K562 (cell line): ENCODE measurements around the gene PIGB. TPM values are rescaled to one million over a fixed set of nuclear protein-coding genes. Genes with fewer than 3 reads are reported as not detected.

Source experiments
- ETV1 ChIP-seq: fragments of 450-650 bp; conservative IDR thresholded peaks from 2 replicates; pipeline ENCODE4 v1.6.1; 2016; ENCODE audit warnings: missing genetic modification characterization, control low read depth, low read depth, missing compliant biosample characterization
- HIVEP1 ChIP-seq: fragments of 250-450 bp; sonication (Bioruptor Pico); IDR thresholded peaks from 2 replicates; pipeline ENCODE4 v1.4.0; 2020; ENCODE audit warnings: mild to moderate bottlenecking
- SRF ChIP-seq, 2 experiments: fragments of 250-450, 450-650 bp in 1 of 2; sonication (Bioruptor Pico) in 1 of 2; sonication (generic) in 1 of 2; formaldehyde crosslinking; IDR thresholded peaks; 2 replicates each; pipeline versions ENCODE4 v1.5.0 to v1.5.1; 2020 to 2022; ENCODE audit warnings: mild to moderate bottlenecking in 1 of 2, missing genetic modification reagents in 1 of 2
- TARDBP ChIP-seq: fragments of 450-650 bp; IDR thresholded peaks from 2 replicates; pipeline ENCODE4 v1.6.1; 2016
- U2AF2 ChIP-seq: fragments of 200-400 bp; formaldehyde crosslinking; optimal IDR thresholded peaks from 2 replicates; pipeline ENCODE3; 2017; ENCODE audit warnings: low read depth, mild to moderate bottlenecking, low read length
- ZNF23 ChIP-seq: fragments of 250-450 bp; sonication (Bioruptor Pico); IDR thresholded peaks from 2 replicates; pipeline ENCODE4 v1.4.0; 2020; ENCODE audit warnings: mild to moderate bottlenecking
- polyA plus RNA-seq, 8 experiments: library from polyadenylated mRNA; depleted of rRNA in 4 of 8; stranded (reverse) in 5 of 8; unstranded in 3 of 8; fragments of >200 nt; fragmentation: Nextera tagmentation in 2 of 8; fragmentation: Illumina TruSeq in 1 of 8; extraction: Ambion mirVana in 2 of 8; extraction: Trizol in 1 of 8; gene quantifications; 2 replicates each; pipeline versions ENCODE4 v1.2.1 to v1.2.3, GENCODE V29; 2011 to 2014; ENCODE audit warnings: inconsistent platforms in 1 of 8, missing spikeins in 1 of 8
- total RNA-seq, 7 experiments: library from RNA; depleted of rRNA in 6 of 7; stranded (reverse); fragments of >200 nt in 6 of 7; fragmentation: Illumina TruSeq in 2 of 7; extraction: Trizol in 2 of 7; gene quantifications; 2 replicates each; pipeline versions ENCODE4 v1.2.1 to v1.2.3, GENCODE V29; 2011 to 2021; ENCODE audit warnings: low replicate concordance in 1 of 7
- TF ChIP-seq, protein P1 (sequence below): fragments of 450-650 bp; IDR thresholded peaks from 2 replicates; pipeline ENCODE4 v1.6.1; 2016; ENCODE audit warnings: low read depth
- TF ChIP-seq, protein P2 (sequence below): fragments of 250-450 bp; sonication (Bioruptor Pico); IDR thresholded peaks from 2 replicates; pipeline ENCODE4 v1.8.0; 2021; ENCODE audit warnings: moderate library complexity, mild to moderate bottlenecking, inconsistent platforms
- TF ChIP-seq, protein P3 (sequence below): fragments of 450-650 bp; IDR thresholded peaks from 2 replicates; pipeline ENCODE4 v1.6.1; 2016; ENCODE audit warnings: missing biosample characterization, missing genetic modification characterization
- TF ChIP-seq, protein P4 (sequence below): fragments of 250-450 bp; sonication (Bioruptor Pico); IDR thresholded peaks from 2 replicates; pipeline ENCODE4 v1.5.0; 2021

The PIGB gene
- total and polyA plus RNA-seq, 9 of the 15 experiments (the other 6 are each of a cell fraction or from before 2014, with no cell fraction given), result 9.9 to 32.3 (median 18.2) TPM

DNA sequence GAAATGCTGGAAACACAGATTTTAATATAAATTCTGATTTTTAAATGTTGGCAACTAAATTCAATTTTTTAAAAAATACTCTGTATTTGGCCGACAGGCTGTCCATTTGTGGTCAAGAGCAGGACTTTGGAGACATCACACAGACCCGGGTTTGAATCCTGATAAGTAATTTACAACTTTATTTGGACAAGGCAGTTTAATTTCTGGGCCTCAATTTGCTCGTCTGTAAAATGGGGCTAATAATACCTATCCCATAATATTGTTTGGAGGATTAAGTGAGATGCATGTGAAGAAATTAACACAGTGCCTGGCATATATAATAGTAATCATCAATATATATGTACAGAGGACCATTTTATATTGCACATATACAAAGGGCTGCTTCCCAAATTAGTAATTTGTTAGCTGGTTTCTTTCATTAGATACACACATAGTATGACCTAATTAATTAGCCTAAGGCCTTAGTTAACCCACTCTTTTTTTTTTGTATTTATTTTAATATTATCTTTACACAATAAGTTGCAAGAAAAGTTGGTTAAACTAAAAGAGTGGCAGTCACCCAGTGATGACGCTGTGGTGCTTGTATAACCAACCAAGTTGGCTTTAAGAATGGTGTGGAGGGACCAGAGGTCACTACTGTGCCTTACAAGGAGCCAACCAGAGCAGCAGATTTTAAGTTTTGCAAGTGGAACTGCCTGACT, 665 bp downstream of the PIGB start (continued):
- TF ChIP-seq, protein P1, sequence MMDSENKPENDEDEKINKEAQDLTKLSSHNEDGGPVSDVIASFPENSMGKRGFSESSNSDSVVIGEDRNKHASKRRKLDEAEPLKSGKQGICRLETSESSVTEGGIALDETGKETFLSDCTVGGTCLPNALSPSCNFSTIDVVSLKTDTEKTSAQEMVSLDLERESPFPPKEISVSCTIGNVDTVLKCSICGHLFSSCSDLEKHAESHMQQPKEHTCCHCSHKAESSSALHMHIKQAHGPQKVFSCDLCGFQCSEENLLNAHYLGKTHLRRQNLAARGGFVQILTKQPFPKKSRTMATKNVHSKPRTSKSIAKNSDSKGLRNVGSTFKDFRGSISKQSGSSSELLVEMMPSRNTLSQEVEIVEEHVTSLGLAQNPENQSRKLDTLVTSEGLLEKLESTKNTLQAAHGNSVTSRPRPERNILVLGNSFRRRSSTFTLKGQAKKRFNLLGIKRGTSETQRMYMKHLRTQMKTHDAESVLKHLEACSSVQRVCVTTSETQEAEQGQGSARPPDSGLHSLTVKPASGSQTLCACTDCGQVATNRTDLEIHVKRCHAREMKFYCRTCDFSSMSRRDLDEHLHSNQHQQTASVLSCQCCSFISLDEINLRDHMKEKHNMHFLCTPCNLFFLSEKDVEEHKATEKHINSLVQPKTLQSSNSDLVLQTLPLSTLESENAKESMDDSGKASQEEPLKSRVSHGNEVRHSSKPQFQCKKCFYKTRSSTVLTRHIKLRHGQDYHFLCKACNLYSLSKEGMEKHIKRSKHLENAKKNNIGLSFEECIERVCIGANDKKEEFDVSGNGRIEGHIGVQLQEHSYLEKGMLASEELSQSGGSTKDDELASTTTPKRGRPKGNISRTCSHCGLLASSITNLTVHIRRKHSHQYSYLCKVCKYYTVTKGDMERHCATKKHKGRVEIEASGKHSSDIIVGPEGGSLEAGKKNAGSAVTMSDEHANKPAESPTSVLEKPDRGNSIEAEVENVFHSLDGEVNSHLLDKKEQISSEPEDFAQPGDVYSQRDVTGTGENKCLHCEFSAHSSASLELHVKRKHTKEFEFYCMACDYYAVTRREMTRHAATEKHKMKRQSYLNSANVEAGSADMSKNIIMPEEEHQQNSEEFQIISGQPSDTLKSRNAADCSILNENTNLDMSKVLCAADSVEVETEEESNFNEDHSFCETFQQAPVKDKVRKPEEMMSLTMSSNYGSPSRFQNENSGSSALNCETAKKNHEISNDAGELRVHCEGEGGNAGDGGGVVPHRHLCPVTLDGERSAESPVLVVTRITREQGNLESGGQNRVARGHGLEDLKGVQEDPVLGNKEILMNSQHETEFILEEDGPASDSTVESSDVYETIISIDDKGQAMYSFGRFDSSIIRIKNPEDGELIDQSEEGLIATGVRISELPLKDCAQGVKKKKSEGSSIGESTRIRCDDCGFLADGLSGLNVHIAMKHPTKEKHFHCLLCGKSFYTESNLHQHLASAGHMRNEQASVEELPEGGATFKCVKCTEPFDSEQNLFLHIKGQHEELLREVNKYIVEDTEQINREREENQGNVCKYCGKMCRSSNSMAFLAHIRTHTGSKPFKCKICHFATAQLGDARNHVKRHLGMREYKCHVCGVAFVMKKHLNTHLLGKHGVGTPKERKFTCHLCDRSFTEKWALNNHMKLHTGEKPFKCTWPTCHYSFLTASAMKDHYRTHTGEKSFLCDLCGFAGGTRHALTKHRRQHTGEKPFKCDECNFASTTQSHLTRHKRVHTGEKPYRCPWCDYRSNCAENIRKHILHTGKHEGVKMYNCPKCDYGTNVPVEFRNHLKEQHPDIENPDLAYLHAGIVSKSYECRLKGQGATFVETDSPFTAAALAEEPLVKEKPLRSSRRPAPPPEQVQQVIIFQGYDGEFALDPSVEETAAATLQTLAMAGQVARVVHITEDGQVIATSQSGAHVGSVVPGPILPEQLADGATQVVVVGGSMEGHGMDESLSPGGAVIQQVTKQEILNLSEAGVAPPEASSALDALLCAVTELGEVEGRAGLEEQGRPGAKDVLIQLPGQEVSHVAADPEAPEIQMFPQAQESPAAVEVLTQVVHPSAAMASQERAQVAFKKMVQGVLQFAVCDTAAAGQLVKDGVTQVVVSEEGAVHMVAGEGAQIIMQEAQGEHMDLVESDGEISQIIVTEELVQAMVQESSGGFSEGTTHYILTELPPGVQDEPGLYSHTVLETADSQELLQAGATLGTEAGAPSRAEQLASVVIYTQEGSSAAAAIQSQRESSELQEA, result no peak
- TF ChIP-seq HIVEP1 (CRISPR knock-in tag) (no peak), TARDBP (no peak), U2AF2 (no peak), ETV1 (no peak), ZNF23 (CRISPR knock-in tag) (no peak), SRF (CRISPR knock-in tag; IDR thresholded peaks at IDR 0.05) (no peak)
- TF ChIP-seq, protein P2, sequence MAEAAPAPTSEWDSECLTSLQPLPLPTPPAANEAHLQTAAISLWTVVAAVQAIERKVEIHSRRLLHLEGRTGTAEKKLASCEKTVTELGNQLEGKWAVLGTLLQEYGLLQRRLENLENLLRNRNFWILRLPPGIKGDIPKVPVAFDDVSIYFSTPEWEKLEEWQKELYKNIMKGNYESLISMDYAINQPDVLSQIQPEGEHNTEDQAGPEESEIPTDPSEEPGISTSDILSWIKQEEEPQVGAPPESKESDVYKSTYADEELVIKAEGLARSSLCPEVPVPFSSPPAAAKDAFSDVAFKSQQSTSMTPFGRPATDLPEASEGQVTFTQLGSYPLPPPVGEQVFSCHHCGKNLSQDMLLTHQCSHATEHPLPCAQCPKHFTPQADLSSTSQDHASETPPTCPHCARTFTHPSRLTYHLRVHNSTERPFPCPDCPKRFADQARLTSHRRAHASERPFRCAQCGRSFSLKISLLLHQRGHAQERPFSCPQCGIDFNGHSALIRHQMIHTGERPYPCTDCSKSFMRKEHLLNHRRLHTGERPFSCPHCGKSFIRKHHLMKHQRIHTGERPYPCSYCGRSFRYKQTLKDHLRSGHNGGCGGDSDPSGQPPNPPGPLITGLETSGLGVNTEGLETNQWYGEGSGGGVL, result no peak
- TF ChIP-seq, protein P3, sequence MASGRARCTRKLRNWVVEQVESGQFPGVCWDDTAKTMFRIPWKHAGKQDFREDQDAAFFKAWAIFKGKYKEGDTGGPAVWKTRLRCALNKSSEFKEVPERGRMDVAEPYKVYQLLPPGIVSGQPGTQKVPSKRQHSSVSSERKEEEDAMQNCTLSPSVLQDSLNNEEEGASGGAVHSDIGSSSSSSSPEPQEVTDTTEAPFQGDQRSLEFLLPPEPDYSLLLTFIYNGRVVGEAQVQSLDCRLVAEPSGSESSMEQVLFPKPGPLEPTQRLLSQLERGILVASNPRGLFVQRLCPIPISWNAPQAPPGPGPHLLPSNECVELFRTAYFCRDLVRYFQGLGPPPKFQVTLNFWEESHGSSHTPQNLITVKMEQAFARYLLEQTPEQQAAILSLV, result no peak
- TF ChIP-seq, protein P4, sequence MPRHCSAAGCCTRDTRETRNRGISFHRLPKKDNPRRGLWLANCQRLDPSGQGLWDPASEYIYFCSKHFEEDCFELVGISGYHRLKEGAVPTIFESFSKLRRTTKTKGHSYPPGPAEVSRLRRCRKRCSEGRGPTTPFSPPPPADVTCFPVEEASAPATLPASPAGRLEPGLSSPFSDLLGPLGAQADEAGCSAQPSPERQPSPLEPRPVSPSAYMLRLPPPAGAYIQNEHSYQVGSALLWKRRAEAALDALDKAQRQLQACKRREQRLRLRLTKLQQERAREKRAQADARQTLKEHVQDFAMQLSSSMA (CRISPR knock-in tag), result no peak
